HepG2 (cell line): ENCODE data around the gene BEST2. TPM values are rescaled to one million over a fixed set of nuclear protein-coding genes. Genes with fewer than 3 reads are reported as not detected.

Experiments
- EZH2 ChIP-seq: conservative IDR thresholded peaks from 2 replicates; pipeline ENCODE4 v1.6.1; 2012; ENCODE audit warnings: mild to moderate bottlenecking, low read depth, low read length, moderate library complexity
- FOXK2 ChIP-seq: fragments of 450-650 bp; IDR thresholded peaks from 2 replicates; pipeline ENCODE4 v1.6.1; 2016
- GPN1 ChIP-seq: sonication (generic); formaldehyde crosslinking; IDR thresholded peaks from 2 replicates; pipeline ENCODE4 v1.5.1; 2020; ENCODE audit warnings: missing genetic modification reagents, borderline replicate concordance
- HMGXB3 ChIP-seq: sonication (generic); formaldehyde crosslinking; IDR thresholded peaks from 2 replicates; pipeline ENCODE4 v1.4.0; 2020; ENCODE audit warnings: missing genetic modification reagents, borderline replicate concordance
- KAT8 ChIP-seq: IDR thresholded peaks from 2 replicates; pipeline ENCODE4 v1.6.1; 2016; ENCODE audit warnings: missing genetic modification reagents, missing compliant biosample characterization
- KLF12 ChIP-seq: sonication (generic); formaldehyde crosslinking; IDR thresholded peaks from 2 replicates; pipeline ENCODE4 v1.4.0; 2020; ENCODE audit warnings: missing genetic modification reagents, borderline replicate concordance
- MIER3 ChIP-seq: IDR thresholded peaks from 2 replicates; pipeline ENCODE4 v1.6.1; 2016; ENCODE audit warnings: missing compliant biosample characterization, borderline replicate concordance
- MTA1 ChIP-seq: sonication (generic); formaldehyde crosslinking; IDR thresholded peaks from 2 replicates; pipeline ENCODE4 v1.4.0; 2020; ENCODE audit warnings: missing genetic modification reagents, mild to moderate bottlenecking, borderline replicate concordance
- NR2F2 ChIP-seq: IDR thresholded peaks from 2 replicates; pipeline ENCODE4 v1.6.1; 2012; ENCODE audit warnings: low read depth, inconsistent platforms, borderline replicate concordance
- PTBP1 ChIP-seq: fragments of 200-400 bp; formaldehyde crosslinking; IDR thresholded peaks from 2 replicates; pipeline ENCODE4 v1.6.1; 2018; ENCODE audit warnings: low read length, low read depth; ENCODE audit not compliant: poor library complexity, severe bottlenecking
- RARA ChIP-seq: IDR thresholded peaks from 2 replicates; pipeline ENCODE4 v1.6.1; 2016; ENCODE audit warnings: missing genetic modification reagents, missing compliant biosample characterization
- RFXAP ChIP-seq: sonication (generic); formaldehyde crosslinking; IDR thresholded peaks from 2 replicates; pipeline ENCODE4 v1.4.0; 2020; ENCODE audit warnings: missing genetic modification reagents, borderline replicate concordance
- RORA ChIP-seq: sonication (generic); formaldehyde crosslinking; IDR thresholded peaks from 2 replicates; pipeline ENCODE4 v1.5.0; 2020; ENCODE audit warnings: mild to moderate bottlenecking, missing genetic modification reagents, moderate library complexity
- ZFP37 ChIP-seq: sonication (generic); formaldehyde crosslinking; IDR thresholded peaks from 2 replicates; pipeline ENCODE4 v1.4.0; 2020; ENCODE audit warnings: missing genetic modification reagents, borderline replicate concordance
- ZNF256 ChIP-seq: sonication (generic); formaldehyde crosslinking; conservative IDR thresholded peaks from 2 replicates; pipeline ENCODE4 v1.4.0; 2020; ENCODE audit warnings: missing genetic modification reagents
- ZNF34 ChIP-seq: sonication (generic); formaldehyde crosslinking; IDR thresholded peaks from 2 replicates; pipeline ENCODE4 v1.4.0; 2020; ENCODE audit warnings: mild to moderate bottlenecking, missing genetic modification reagents, borderline replicate concordance
- ZNF432 ChIP-seq: sonication (generic); formaldehyde crosslinking; IDR thresholded peaks from 2 replicates; pipeline ENCODE4 v1.5.0; 2020; ENCODE audit warnings: missing genetic modification reagents, mild to moderate bottlenecking, borderline replicate concordance
- ZNF589 ChIP-seq: sonication (generic); formaldehyde crosslinking; conservative IDR thresholded peaks from 2 replicates; pipeline ENCODE4 v1.8.0; 2022; ENCODE audit warnings: mild to moderate bottlenecking, moderate library complexity, missing genetic modification reagents
- ZNF674 ChIP-seq: sonication (generic); formaldehyde crosslinking; IDR thresholded peaks from 2 replicates; pipeline ENCODE4 v1.5.0; 2020; ENCODE audit warnings: low read depth, mild to moderate bottlenecking, missing genetic modification reagents
- ZNF788 ChIP-seq: sonication (generic); formaldehyde crosslinking; IDR thresholded peaks from 2 replicates; pipeline ENCODE4 v1.5.0; 2020; ENCODE audit warnings: mild to moderate bottlenecking, missing genetic modification reagents, borderline replicate concordance
- ZNF839 ChIP-seq: sonication (generic); formaldehyde crosslinking; IDR thresholded peaks from 2 replicates; pipeline ENCODE4 v1.4.0; 2020; ENCODE audit warnings: missing genetic modification reagents, mild to moderate bottlenecking, borderline replicate concordance
- polyA plus RNA-seq, 8 experiments: library from polyadenylated mRNA; depleted of rRNA in 3 of 8; stranded (reverse) in 7 of 8; unstranded in 1 of 8; fragments of >200 nt; fragmentation: Illumina TruSeq in 4 of 8; extraction: Trizol in 4 of 8; gene quantifications; 2 replicates each; pipeline versions ENCODE4 v1.2.1 to v1.2.3, GENCODE V29; 2011 to 2016; ENCODE audit warnings: low read depth in 4 of 8, missing spikeins in 1 of 8, mixed read lengths in 1 of 8; ENCODE audit not compliant: insufficient read depth in 1 of 8
- total RNA-seq, 5 experiments: library from RNA; depleted of rRNA; stranded (reverse); fragments of >200 nt; fragmentation: Illumina TruSeq; extraction: Trizol; gene quantifications; 2 replicates each; pipeline ENCODE4 v1.2.3, GENCODE V29; 2016; ENCODE audit warnings: low read depth in 1 of 5
- TF ChIP-seq, protein P1 (sequence below): sonication (generic); formaldehyde crosslinking; IDR thresholded peaks from 2 replicates; pipeline ENCODE4 v1.4.0; 2020; ENCODE audit warnings: missing genetic modification reagents
- TF ChIP-seq, protein P2 (sequence below): sonication (generic); formaldehyde crosslinking; IDR thresholded peaks from 2 replicates; pipeline ENCODE4 v1.8.0; 2022; ENCODE audit warnings: mild to moderate bottlenecking, missing genetic modification reagents, moderate library complexity

BEST2 gene
- total and polyA plus RNA-seq, 2 of the 13 experiments (the other 11 are each of a cell fraction or from before 2014, with no cell fraction given): not detected

GRCh38 chr19:12793290-12794195, 42.0 kb downstream of the BEST2 start (continued):
- TF ChIP-seq HMGXB3: no peak; the same call in 1 of the 2 replicates
- TF ChIP-seq ZNF788: peak; percentile 33; the same call in 1 of the 2 replicates
- TF ChIP-seq, protein P1, sequence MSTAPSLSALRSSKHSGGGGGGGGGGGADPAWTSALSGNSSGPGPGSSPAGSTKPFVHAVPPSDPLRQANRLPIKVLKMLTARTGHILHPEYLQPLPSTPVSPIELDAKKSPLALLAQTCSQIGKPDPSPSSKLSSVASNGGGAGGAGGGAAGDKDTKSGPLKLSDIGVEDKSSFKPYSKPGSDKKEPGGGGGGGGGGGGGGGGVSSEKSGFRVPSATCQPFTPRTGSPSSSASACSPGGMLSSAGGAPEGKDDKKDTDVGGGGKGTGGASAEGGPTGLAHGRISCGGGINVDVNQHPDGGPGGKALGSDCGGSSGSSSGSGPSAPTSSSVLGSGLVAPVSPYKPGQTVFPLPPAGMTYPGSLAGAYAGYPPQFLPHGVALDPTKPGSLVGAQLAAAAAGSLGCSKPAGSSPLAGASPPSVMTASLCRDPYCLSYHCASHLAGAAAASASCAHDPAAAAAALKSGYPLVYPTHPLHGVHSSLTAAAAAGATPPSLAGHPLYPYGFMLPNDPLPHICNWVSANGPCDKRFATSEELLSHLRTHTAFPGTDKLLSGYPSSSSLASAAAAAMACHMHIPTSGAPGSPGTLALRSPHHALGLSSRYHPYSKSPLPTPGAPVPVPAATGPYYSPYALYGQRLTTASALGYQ (CRISPR knock-in tag): 0 out of 2 replicates have a peak, but pooled peaks have one; percentile 30
- TF ChIP-seq NR2F2: no peak
- 0 out of 2 replicates have a peak, but pooled peaks have one; percentile 19 for TF ChIP-seq ZNF34 (CRISPR knock-in tag)
- TF ChIP-seq ZNF432 (CRISPR knock-in tag): no peak
- no peak for TF ChIP-seq ZFP37 (CRISPR knock-in tag)
- TF ChIP-seq ZNF589 (CRISPR knock-in tag): 0 out of 2 replicates have a peak, but pooled peaks have one; percentile 60
- no peak for TF ChIP-seq ZNF256 (CRISPR knock-in tag)
- TF ChIP-seq RFXAP (CRISPR knock-in tag): peak; percentile 99
- no peak for TF ChIP-seq ZNF674
- TF ChIP-seq, protein P2, sequence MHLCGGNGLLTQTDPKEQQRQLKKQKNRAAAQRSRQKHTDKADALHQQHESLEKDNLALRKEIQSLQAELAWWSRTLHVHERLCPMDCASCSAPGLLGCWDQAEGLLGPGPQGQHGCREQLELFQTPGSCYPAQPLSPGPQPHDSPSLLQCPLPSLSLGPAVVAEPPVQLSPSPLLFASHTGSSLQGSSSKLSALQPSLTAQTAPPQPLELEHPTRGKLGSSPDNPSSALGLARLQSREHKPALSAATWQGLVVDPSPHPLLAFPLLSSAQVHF (CRISPR knock-in tag): no peak
- TF ChIP-seq KAT8: peak; percentile 50; the same call in 1 of the 2 replicates
- no peak for TF ChIP-seq KLF12 (CRISPR knock-in tag)
- no peak for TF ChIP-seq GPN1
- no peak for TF ChIP-seq RARA (CRISPR knock-in tag)
- TF ChIP-seq MIER3 (CRISPR knock-in tag): no peak; the same call in 1 of the 2 replicates
- no peak for TF ChIP-seq PTBP1
- TF ChIP-seq FOXK2: no peak
- TF ChIP-seq ZNF839: no peak
- TF ChIP-seq EZH2: no peak
- no peak for TF ChIP-seq RORA (CRISPR knock-in tag)
- TF ChIP-seq MTA1 (CRISPR knock-in tag): no peak
